ENCODE data around the gene SLC9A9.
A peak's percentile ranks its signal among the peaks of the same experiment; 100 is the strongest.

SLC9A9 gene

DNA sequence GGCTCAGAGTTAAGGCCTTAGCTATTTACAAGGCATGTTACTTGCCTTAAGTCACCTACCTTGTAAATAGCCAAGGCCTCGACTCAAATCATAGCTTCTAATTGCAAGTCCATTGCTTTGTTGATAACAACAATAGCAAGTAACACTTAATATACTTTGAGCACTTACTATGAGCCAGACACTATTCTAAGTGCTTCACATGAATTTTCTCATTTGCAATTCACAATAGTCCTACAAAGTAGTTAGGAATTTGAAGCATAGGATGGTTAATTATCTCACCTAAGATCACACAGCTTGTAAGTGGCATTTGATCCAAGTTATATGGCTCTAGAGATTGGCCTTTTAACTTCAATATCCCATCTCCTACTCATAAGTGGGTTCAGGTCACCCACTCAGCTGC is 28.4 kb downstream of the SLC9A9 start:
- TF ChIP-seq POLR2A (IDR thresholded peaks at IDR 0.05; ENCODE audit: extremely low read depth, insufficient read length) (no peak), MYC (IDR thresholded peaks at IDR 0.05; ENCODE audit: low read depth, low read length) (no peak)
- TF ChIP-seq, protein P1, sequence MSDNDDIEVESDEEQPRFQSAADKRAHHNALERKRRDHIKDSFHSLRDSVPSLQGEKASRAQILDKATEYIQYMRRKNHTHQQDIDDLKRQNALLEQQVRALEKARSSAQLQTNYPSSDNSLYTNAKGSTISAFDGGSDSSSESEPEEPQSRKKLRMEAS (IDR thresholded peaks at IDR 0.05; ENCODE audit: low read depth, low read length): no peak
- TF ChIP-seq, protein P2, sequence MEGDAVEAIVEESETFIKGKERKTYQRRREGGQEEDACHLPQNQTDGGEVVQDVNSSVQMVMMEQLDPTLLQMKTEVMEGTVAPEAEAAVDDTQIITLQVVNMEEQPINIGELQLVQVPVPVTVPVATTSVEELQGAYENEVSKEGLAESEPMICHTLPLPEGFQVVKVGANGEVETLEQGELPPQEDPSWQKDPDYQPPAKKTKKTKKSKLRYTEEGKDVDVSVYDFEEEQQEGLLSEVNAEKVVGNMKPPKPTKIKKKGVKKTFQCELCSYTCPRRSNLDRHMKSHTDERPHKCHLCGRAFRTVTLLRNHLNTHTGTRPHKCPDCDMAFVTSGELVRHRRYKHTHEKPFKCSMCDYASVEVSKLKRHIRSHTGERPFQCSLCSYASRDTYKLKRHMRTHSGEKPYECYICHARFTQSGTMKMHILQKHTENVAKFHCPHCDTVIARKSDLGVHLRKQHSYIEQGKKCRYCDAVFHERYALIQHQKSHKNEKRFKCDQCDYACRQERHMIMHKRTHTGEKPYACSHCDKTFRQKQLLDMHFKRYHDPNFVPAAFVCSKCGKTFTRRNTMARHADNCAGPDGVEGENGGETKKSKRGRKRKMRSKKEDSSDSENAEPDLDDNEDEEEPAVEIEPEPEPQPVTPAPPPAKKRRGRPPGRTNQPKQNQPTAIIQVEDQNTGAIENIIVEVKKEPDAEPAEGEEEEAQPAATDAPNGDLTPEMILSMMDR (IDR thresholded peaks at IDR 0.05; ENCODE audit: low read depth, low read length): no peak
- H3K4me3 ChIP-seq (ENCODE audit: low read depth, low read length): no peak overlapping the region
- DNase-seq (ENCODE audit: low read depth): no peak

DNA sequence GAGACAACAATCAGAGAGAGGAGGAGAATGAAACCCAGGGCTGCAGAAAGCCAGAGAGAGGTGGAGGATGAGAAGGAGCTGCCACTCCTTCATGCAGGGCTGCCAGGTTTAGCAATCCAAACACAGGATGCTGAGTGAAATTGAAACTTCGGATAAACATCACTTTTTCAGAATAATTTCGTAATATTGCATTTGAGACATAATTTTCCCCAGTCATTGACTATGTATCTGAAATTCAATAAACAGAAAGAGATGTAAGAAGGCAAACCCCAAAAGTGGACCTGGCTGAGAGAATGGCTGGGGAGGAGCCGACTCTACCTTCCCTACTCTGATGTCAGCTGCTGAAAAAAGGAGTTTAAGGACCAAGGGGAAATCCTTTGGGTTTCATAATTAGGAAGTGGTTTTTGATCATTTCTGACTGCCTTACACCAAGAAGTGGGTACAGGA is 33.8 kb downstream of the SLC9A9 start:
- DNase-seq (ENCODE audit: low read depth): peak; percentile 5
- no peak overlapping the region for H3K4me3 ChIP-seq (ENCODE audit: low read depth, low read length)
- TF ChIP-seq MYC (IDR thresholded peaks at IDR 0.05; ENCODE audit: low read depth, low read length) (no peak), POLR2A (IDR thresholded peaks at IDR 0.05; ENCODE audit: extremely low read depth, insufficient read length) (no peak)
- TF ChIP-seq, protein P2 (IDR thresholded peaks at IDR 0.05; ENCODE audit: low read depth, low read length): no peak
- TF ChIP-seq, protein P1 (IDR thresholded peaks at IDR 0.05; ENCODE audit: low read depth, low read length): no peak

- DNase-seq (ENCODE audit: low read depth): peak; percentile 55
- no peak overlapping the region for H3K4me3 ChIP-seq (ENCODE audit: low read depth, low read length)
- TF ChIP-seq, protein P2 (IDR thresholded peaks at IDR 0.05; ENCODE audit: low read depth, low read length): no peak
- TF ChIP-seq, protein P1 (IDR thresholded peaks at IDR 0.05; ENCODE audit: low read depth, low read length): no peak
- TF ChIP-seq POLR2A (IDR thresholded peaks at IDR 0.05; ENCODE audit: extremely low read depth, insufficient read length): no peak
- TF ChIP-seq MYC (IDR thresholded peaks at IDR 0.05; ENCODE audit: low read depth, low read length): no peak
Observed at GRCh38 chr3:143812481-143812880, 35.8 kb downstream of the SLC9A9 start.

DNA sequence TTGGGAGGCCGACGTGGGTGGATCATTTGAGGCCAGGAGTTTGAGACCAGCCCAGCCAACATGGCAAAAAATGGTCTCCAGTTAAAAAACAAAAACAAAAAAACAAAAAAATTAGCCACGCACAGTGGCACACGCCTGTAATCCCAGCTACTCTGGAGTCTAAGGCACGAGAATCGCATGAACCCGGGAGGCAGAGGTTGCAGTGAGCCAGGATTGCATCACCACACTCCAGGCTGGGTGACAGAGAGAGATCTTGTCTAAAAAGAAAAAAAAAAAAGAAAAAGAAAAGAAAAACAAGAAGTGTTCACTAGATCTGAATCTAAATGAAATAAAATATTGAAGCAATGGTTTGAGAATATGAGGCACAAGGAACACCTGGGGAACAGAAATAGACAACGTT is 36.7 kb downstream of the SLC9A9 start:
- TF ChIP-seq MYC (IDR thresholded peaks at IDR 0.05; ENCODE audit: low read depth, low read length): no peak
- TF ChIP-seq, protein P1 (IDR thresholded peaks at IDR 0.05; ENCODE audit: low read depth, low read length): no peak
- H3K4me3 ChIP-seq (ENCODE audit: low read depth, low read length): no peak overlapping the region
- no peak for DNase-seq (ENCODE audit: low read depth)

DNA sequence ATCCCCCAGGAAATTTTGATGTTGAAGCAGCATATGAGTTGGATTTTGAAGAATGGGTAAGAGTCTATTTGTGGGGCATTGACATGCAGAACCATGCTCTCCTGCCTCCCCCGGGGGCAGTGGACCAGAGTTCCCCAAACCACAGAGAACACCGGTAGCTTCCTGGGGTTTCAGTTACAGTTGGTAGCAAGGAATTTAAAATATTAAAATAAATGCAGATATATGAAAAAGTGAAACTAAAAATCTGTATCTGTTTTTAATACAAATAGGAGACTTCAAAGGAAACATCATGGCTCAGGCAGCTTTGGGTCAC is 37.4 kb downstream of the SLC9A9 start:
- TF ChIP-seq, protein P1 (IDR thresholded peaks at IDR 0.05; ENCODE audit: low read depth, low read length): no peak
- TF ChIP-seq POLR2A (IDR thresholded peaks at IDR 0.05; ENCODE audit: extremely low read depth, insufficient read length): no peak
- no peak for TF ChIP-seq MYC (IDR thresholded peaks at IDR 0.05; ENCODE audit: low read depth, low read length)
- TF ChIP-seq, protein P2 (IDR thresholded peaks at IDR 0.05; ENCODE audit: low read depth, low read length): no peak
- no peak overlapping the region for H3K4me3 ChIP-seq (ENCODE audit: low read depth, low read length)
- no peak for DNase-seq (ENCODE audit: low read depth)

DNA sequence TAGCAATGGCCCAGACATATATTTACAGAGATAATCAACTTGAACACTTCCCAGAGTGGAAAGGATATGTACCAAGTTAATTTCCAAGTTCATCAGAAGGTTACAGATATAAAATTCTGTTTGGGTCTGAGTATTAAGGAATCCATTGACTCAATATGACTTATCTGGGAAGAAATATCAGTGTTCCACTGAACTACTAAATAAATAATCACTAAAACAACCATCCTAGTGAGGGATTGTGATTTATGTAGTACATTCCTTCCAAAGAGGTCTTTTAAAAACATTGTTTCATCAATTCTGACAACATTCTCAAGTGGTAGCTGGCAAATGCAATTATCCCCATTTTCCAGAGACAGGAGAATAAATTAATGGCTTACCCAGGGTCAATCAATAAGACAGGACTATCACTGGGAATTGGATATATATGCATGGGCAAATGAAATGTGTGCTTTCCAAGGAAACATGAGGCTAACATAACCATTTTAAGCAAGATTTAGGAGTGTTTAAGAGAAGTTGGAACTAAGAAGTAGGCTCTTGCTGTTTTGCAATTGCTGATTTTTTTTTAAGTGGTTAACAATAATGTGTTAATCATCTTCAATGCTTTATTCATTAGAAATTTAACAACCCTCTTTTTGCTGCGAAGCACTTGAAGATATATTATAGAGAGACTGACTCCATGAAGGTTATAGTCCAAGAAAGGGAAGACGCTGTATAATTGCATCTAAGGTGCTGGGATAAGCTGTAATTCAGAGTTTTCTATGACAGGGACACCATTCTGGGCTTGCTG is 37.9 kb downstream of the SLC9A9 start:
- TF ChIP-seq, protein P1 (IDR thresholded peaks at IDR 0.05; ENCODE audit: low read depth, low read length): no peak
- TF ChIP-seq MYC (IDR thresholded peaks at IDR 0.05; ENCODE audit: low read depth, low read length) (no peak), POLR2A (IDR thresholded peaks at IDR 0.05; ENCODE audit: extremely low read depth, insufficient read length) (no peak)
- TF ChIP-seq, protein P2 (IDR thresholded peaks at IDR 0.05; ENCODE audit: low read depth, low read length): no peak
- no peak for DNase-seq (ENCODE audit: low read depth)
- H3K4me3 ChIP-seq (ENCODE audit: low read depth, low read length): no peak overlapping the region

All from NB4 (cell line).